HG02610 (cell line): ENCODE results near the gene CPAMD8.

ENCODE experiments used
- ATAC-seq: cut with Tn5 transposase; IDR thresholded peaks from one replicate; pipeline ENCODE4 v1.9.1; 2021; ENCODE audit warnings: mild to moderate bottlenecking, moderate library complexity; ENCODE audit not compliant: unreplicated experiment

The CPAMD8 gene

GRCh38 chr19:17026706-17027534 lies at the start of gene CPAMD8:
Gene CPAMD8, minus strand, starts transcription at chr19:17026810. Its CDS starts 168 bp downstream, at chr19:17026642.
- no peak for ATAC-seq

GRCh38 chr19:17075864-17076542 lies 49.4 kb upstream of the CPAMD8 start:
- no peak for ATAC-seq

GRCh38 chr19:17075035-17075863 lies 48.6 kb upstream of the CPAMD8 start, which contains the start of the genes HAUS8 and MYO9B:
Gene HAUS8, minus strand, starts transcription at chr19:17075452. Its CDS starts 30 bp downstream, at chr19:17075422.
Gene MYO9B, plus strand, starts transcription at chr19:17075777. Its CDS starts 25,941 bp downstream, at chr19:17101718.
- peak; percentile 76 for ATAC-seq

- ATAC-seq, result no peak
These were observed 48.0 kb upstream of the CPAMD8 start for GRCh38 chr19:17074634-17075034.

GRCh38 chr19:17073869-17074633 lies 47.4 kb upstream of the CPAMD8 start:
- no peak for ATAC-seq

GRCh38 chr19:17070912-17071311 lies 44.3 kb upstream of the CPAMD8 start:
- ATAC-seq, result no peak

GRCh38 chr19:17070421-17070820 lies 43.8 kb upstream of the CPAMD8 start:
- no peak for ATAC-seq

- ATAC-seq, result no peak
These were observed 42.6 kb upstream of the CPAMD8 start for GRCh38 chr19:17069193-17069592.

- ATAC-seq, result no peak
These were observed 36.8 kb upstream of the CPAMD8 start for GRCh38 chr19:17063428-17063827.

- ATAC-seq, result no peak
These were observed 35.1 kb upstream of the CPAMD8 start for GRCh38 chr19:17061691-17062090.

- no peak for ATAC-seq
These were observed 34.6 kb upstream of the CPAMD8 start for GRCh38 chr19:17061205-17061604.

GRCh38 chr19:17060802-17061201 lies 34.2 kb upstream of the CPAMD8 start:
- no peak for ATAC-seq

GRCh38 chr19:17058236-17058635 lies 31.6 kb upstream of the CPAMD8 start:
- ATAC-seq, result no peak

- ATAC-seq, result no peak
These were observed 29.0 kb upstream of the CPAMD8 start for GRCh38 chr19:17055636-17056035.

GRCh38 chr19:17054746-17055145 lies 28.1 kb upstream of the CPAMD8 start:
- no peak for ATAC-seq

GRCh38 chr19:17052439-17052838 lies 25.8 kb upstream of the CPAMD8 start:
- no peak for ATAC-seq

- no peak for ATAC-seq
These were observed 23.2 kb upstream of the CPAMD8 start for GRCh38 chr19:17049711-17050280.

GRCh38 chr19:17048885-17049453 lies 22.4 kb upstream of the CPAMD8 start:
- no peak for ATAC-seq

- no peak for ATAC-seq
These were observed 19.4 kb upstream of the CPAMD8 start for GRCh38 chr19:17045907-17046502.
